ENCODE data around the gene LGR6. TPM values are rescaled to one million over a fixed set of nuclear protein-coding genes. Genes with fewer than 3 reads are reported as not detected.

The LGR6 gene
- total and polyA plus RNA-seq, 2 of the 8 experiments (the other 6 are each of a cell fraction or from before 2014, with no cell fraction given), result 0.50 to 1.0 TPM

- peaks cover 0 to 18% (median 10%) of the 10 kb centered on the region in 4 experiments; a peak in 6 of 7 replicates for H3K4me1 ChIP-seq (replicated peaks in 1 of 4; ENCODE audit: control insufficient read depth in 3 of 4, insufficient read depth in 4 of 4, low read length in 3 of 4)
- no peaks in the 10 kb centered on the region for H3K9me3 ChIP-seq (ENCODE audit: insufficient read depth in 2 of 2, low read depth in 1 of 2, low read length in 1 of 2)
- H4K5ac ChIP-seq (ENCODE audit: insufficient read length, low read depth, low read length), result no peak overlapping the region
- no peaks in the 10 kb centered on the region for H3K27me3 ChIP-seq (replicated peaks in 1 of 4; ENCODE audit: control insufficient read depth in 3 of 4, extremely low read depth in 1 of 4, insufficient read depth in 3 of 4, low read length in 3 of 4)
- TF ChIP-seq CEBPB (IDR thresholded peaks at IDR 0.05; ENCODE audit: low read depth, low read length), result no peak
- TF ChIP-seq TBP (IDR thresholded peaks at IDR 0.05; ENCODE audit: low read depth, low read length), result peak; percentile 98
- no peak for TF ChIP-seq EP300 (IDR thresholded peaks at IDR 0.05; ENCODE audit: borderline replicate concordance in 1 of 2, low read depth in 2 of 2, low read length in 2 of 2)
- H2BK12ac ChIP-seq (ENCODE audit: low read depth, low read length), result peak overlapping the region; percentile 12; the same call in 1 of the 2 replicates
- H3K4me3 ChIP-seq (ENCODE audit: extremely low read depth in 1 of 4, insufficient read depth in 2 of 4, low read depth in 3 of 4, low read length in 4 of 4), result no peak overlapping the region
- no peak overlapping the region for H4K91ac ChIP-seq (replicated peaks; ENCODE audit: insufficient read length, low read length)
- no peak overlapping the region for H3K9ac ChIP-seq (replicated peaks in 1 of 4; ENCODE audit: extremely low read depth in 1 of 4, low read depth in 3 of 4, low read length in 3 of 4)
- no peaks in the 10 kb centered on the region for H3K79me1 ChIP-seq (ENCODE audit: low read depth, low read length)
- POLR2A ChIA-PET (ENCODE audit: partially characterized antibody), result interaction anchor here (0.6 to 1.1 kb wide), 4 partner anchors 9 to 337 kb away, joined by 3 to 6 read pairs (median 4); partner anchors contain the start of gene LGR6
- no peak overlapping the region for H2AFZ ChIP-seq (ENCODE audit: low read length)
- H3K56ac ChIP-seq (replicated peaks; ENCODE audit: insufficient read length, low read depth, low read length), result no peak overlapping the region
- no peak overlapping the region for H2AK5ac ChIP-seq (ENCODE audit: low read depth, low read length)
- H3K4me2 ChIP-seq (ENCODE audit: insufficient read depth in 1 of 2, low read depth in 2 of 2, low read length in 2 of 2), result no peak overlapping the region
- H3K18ac ChIP-seq (ENCODE audit: extremely low read depth, low read length), result no peak overlapping the region
- peaks cover 2% of the 10 kb centered on the region; the same call in 1 of the 2 replicates for H3K23me2 ChIP-seq (ENCODE audit: low read depth, low read length)
- no peak overlapping the region for H4K8ac ChIP-seq (ENCODE audit: extremely low read depth, insufficient read depth, low read length)
- H3K14ac ChIP-seq (ENCODE audit: insufficient read length), result no peak overlapping the region
- H2BK15ac ChIP-seq (ENCODE audit: low read length), result no peak overlapping the region
- H3K27ac ChIP-seq (ENCODE audit: low read depth, low read length), result no peak overlapping the region
- no peaks in the 10 kb centered on the region for H3K36me3 ChIP-seq (ENCODE audit: control insufficient read depth in 2 of 4, insufficient read depth in 4 of 4, low read length in 3 of 4)
- H2BK120ac ChIP-seq (replicated peaks; ENCODE audit: low read depth, low read length), result no peak overlapping the region
- no peak overlapping the region for H3K23ac ChIP-seq (ENCODE audit: insufficient read length)
- DNase-seq (ENCODE audit: low read depth in 1 of 2, low spot score in 2 of 2), result no peak
- H3K79me2 ChIP-seq (ENCODE audit: control insufficient read depth in 1 of 2, insufficient read depth in 2 of 2, low read length in 2 of 2), result no peaks in the 10 kb centered on the region
- FAIRE-seq, result no peak
- H2BK20ac ChIP-seq (ENCODE audit: low read length), result 0 out of 2 replicates have a peak overlapping the region, but pooled peaks have one; percentile 11
- no peak overlapping the region for H3K4ac ChIP-seq (replicated peaks; ENCODE audit: insufficient read length, low read depth, low read length)
- 84% methylated on average over 3 of the region's 3 CpGs; no CpG with 5 or more reads in 1 of the 2 experiments for WGBS, 2 experiments (ENCODE audit: extremely low coverage in 1 of 2, insufficient coverage in 1 of 2, insufficient read length in 1 of 2, insufficient replicate concordance in 2 of 2, low coverage in 1 of 2, low lambda C conversion rate in 2 of 2, missing lambda C conversion rate in 1 of 2)
- CTCF ChIA-PET (ENCODE audit: partially characterized antibody), result interaction anchor here (1.3 to 17.3 kb wide), 9 partner anchors 9 to 72 kb away, joined by 3 to 249 read pairs (median 7); partner anchors contain the start of gene LGR6
- no peak overlapping the region for H2BK5ac ChIP-seq (ENCODE audit: low read depth, low read length)
- H4K20me1 ChIP-seq (replicated peaks in 1 of 2; ENCODE audit: control insufficient read depth in 1 of 2, insufficient read depth in 2 of 2, low read length in 2 of 2), result no peaks in the 10 kb centered on the region
Measured at GRCh38 chr1:202234331-202235002, 40.9 kb downstream of the LGR6 start.
